Large intestine (tissue), 3 donors: ENCODE data around the gene PAX4. TPM values are rescaled to one million over a fixed set of nuclear protein-coding genes. Genes with fewer than 3 reads are reported as not detected.

Experiments used
- DNase-seq, 2 donors: peaks; one replicate each; pipeline versions ENCODE4 v3.0.0 to v3.0.0-alpha.2; 2013
- H3K27ac ChIP-seq: one replicate; pipeline ENCODE4 v1.5.1; 2013; ENCODE audit warnings: low read length
- H3K27me3 ChIP-seq: 2 replicates; pipeline ENCODE4 v1.6.1; 2013; ENCODE audit warnings: low read length; ENCODE audit not compliant: control insufficient read depth, insufficient read depth
- H3K36me3 ChIP-seq: 2 replicates; pipeline ENCODE4 v1.6.1; 2013; ENCODE audit warnings: low read length; ENCODE audit not compliant: control insufficient read depth, insufficient read depth
- H3K4me1 ChIP-seq: one replicate; pipeline ENCODE4 v1.6.1; 2013; ENCODE audit warnings: low read length; ENCODE audit not compliant: control insufficient read depth, insufficient read depth
- H3K4me3 ChIP-seq: one replicate; pipeline ENCODE4 v1.5.1; 2013; ENCODE audit warnings: low read length
- H3K9me3 ChIP-seq: one replicate; pipeline ENCODE4 v1.6.1; 2013; ENCODE audit warnings: mild to moderate bottlenecking, low read depth, low read length, moderate library complexity; ENCODE audit not compliant: control insufficient read depth
- WGBS: methylation state at CpG from one replicate; pipeline ENCODE4 v1.1.5; 2013; ENCODE audit warnings: low lambda C conversion rate; ENCODE audit not compliant: insufficient coverage; 5-methylcytosine and 5-hydroxymethylcytosine counted together
- polyA plus RNA-seq: library from polyadenylated mRNA; unstranded; fragments of 120-200 nt; gene quantifications from one replicate; pipeline ENCODE4 v1.2.1, GENCODE V29; 2013

PAX4 gene
- polyA plus RNA-seq, 1 donor = 2.8 TPM

GRCh38 chr7:127629268-127629854 lies 11.4 kb upstream of the PAX4 start:
- DNase-seq = peak; percentile 11 to 20

GRCh38 chr7:127628445-127628844 lies 10.5 kb upstream of the PAX4 start:
- WGBS = no CpG with 5 or more reads among the region's 3 CpGs

More at GRCh38 chr7:127629268-127629854, 11.4 kb upstream of the PAX4 start:
- H3K9me3 ChIP-seq = no peaks in the 10 kb centered on the region
- WGBS = no CpG with 5 or more reads among the region's 5 CpGs
- peaks cover 2% of the 10 kb centered on the region for H3K4me1 ChIP-seq
- H3K27me3 ChIP-seq = no peaks in the 10 kb centered on the region
- no peak overlapping the region for H3K4me3 ChIP-seq
- H3K27ac ChIP-seq = no peak overlapping the region
- no peaks in the 10 kb centered on the region for H3K36me3 ChIP-seq

GRCh38 chr7:127625331-127625730 lies 7.4 kb upstream of the PAX4 start:
- no peaks in the 10 kb centered on the region for H3K9me3 ChIP-seq
- no peak for DNase-seq
- peaks cover 2% of the 10 kb centered on the region for H3K4me1 ChIP-seq
- peaks cover 8% of the 10 kb centered on the region for H3K27me3 ChIP-seq
- H3K4me3 ChIP-seq = no peak overlapping the region
- no peak overlapping the region for H3K27ac ChIP-seq
- no peaks in the 10 kb centered on the region for H3K36me3 ChIP-seq

More at GRCh38 chr7:127628445-127628844, 10.5 kb upstream of the PAX4 start:
- Histone ChIP-seq H3K9me3 (no peaks in the 10 kb centered on the region), H3K36me3 (no peaks in the 10 kb centered on the region), H3K4me3 (no peak overlapping the region), H3K4me1 (peaks cover 2% of the 10 kb centered on the region), H3K27me3 (no peaks in the 10 kb centered on the region), H3K27ac (no peak overlapping the region)
- DNase-seq = no peak

- Histone ChIP-seq H3K27ac (no peak overlapping the region), H3K27me3 (peaks cover 39% of the 10 kb centered on the region), H3K4me1 (no peaks in the 10 kb centered on the region), H3K9me3 (no peaks in the 10 kb centered on the region), H3K36me3 (no peaks in the 10 kb centered on the region), H3K4me3 (no peak overlapping the region)
- WGBS = 20% methylated on average over 1 of the region's 24 CpGs
- DNase-seq = peak in 1 of 2 donors; percentile 24
These were observed 2.7 kb upstream of the PAX4 start for GRCh38 chr7:127620406-127621233.

GRCh38 chr7:127619681-127620405 lies 1.9 kb upstream of the PAX4 start:
- no peaks in the 10 kb centered on the region for H3K4me1 ChIP-seq
- peak in 1 of 2 donors; percentile 29 for DNase-seq
- WGBS = no CpG with 5 or more reads among the region's 27 CpGs
- peaks cover 46% of the 10 kb centered on the region for H3K27me3 ChIP-seq
- H3K27ac ChIP-seq = no peak overlapping the region
- no peaks in the 10 kb centered on the region for H3K36me3 ChIP-seq
- no peak overlapping the region for H3K4me3 ChIP-seq
- no peaks in the 10 kb centered on the region for H3K9me3 ChIP-seq

- Histone ChIP-seq H3K36me3 (no peaks in the 10 kb centered on the region), H3K27ac (no peak overlapping the region), H3K4me1 (no peaks in the 10 kb centered on the region), H3K27me3 (peaks cover 50% of the 10 kb centered on the region), H3K9me3 (no peaks in the 10 kb centered on the region), H3K4me3 (no peak overlapping the region)
- WGBS = no CpG with 5 or more reads among the region's 1 CpG
- no peak for DNase-seq
These were observed 833 bp upstream of the PAX4 start for GRCh38 chr7:127618775-127619174.

- H3K27me3 ChIP-seq = peaks cover 50% of the 10 kb centered on the region
- no CpG with 5 or more reads among the region's 5 CpGs for WGBS
- DNase-seq = no peak
- no peak overlapping the region for H3K27ac ChIP-seq
- H3K36me3 ChIP-seq = no peaks in the 10 kb centered on the region
- H3K9me3 ChIP-seq = no peaks in the 10 kb centered on the region
- no peak overlapping the region for H3K4me3 ChIP-seq
- no peaks in the 10 kb centered on the region for H3K4me1 ChIP-seq
These were observed 1.2 kb downstream of the PAX4 start for GRCh38 chr7:127616724-127617123.

GRCh38 chr7:127612263-127612662 lies 5.7 kb downstream of the PAX4 start:
- no CpG with 5 or more reads among the region's 1 CpG for WGBS
- H3K4me3 ChIP-seq = no peak overlapping the region
- no peak overlapping the region for H3K27ac ChIP-seq
- peaks cover 9% of the 10 kb centered on the region for H3K9me3 ChIP-seq
- no peak for DNase-seq
- H3K27me3 ChIP-seq = peaks cover 23% of the 10 kb centered on the region
- H3K4me1 ChIP-seq = no peaks in the 10 kb centered on the region
- H3K36me3 ChIP-seq = no peaks in the 10 kb centered on the region

GRCh38 chr7:127609297-127609696 lies 8.6 kb downstream of the PAX4 start:
- no peak for DNase-seq
- Histone ChIP-seq H3K4me1 (no peaks in the 10 kb centered on the region), H3K4me3 (no peak overlapping the region), H3K27ac (no peak overlapping the region), H3K9me3 (peaks cover 9% of the 10 kb centered on the region), H3K27me3 (no peaks in the 10 kb centered on the region), H3K36me3 (no peaks in the 10 kb centered on the region)
- no CpG with 5 or more reads among the region's 6 CpGs for WGBS

GRCh38 chr7:127608446-127608845 lies 9.5 kb downstream of the PAX4 start:
- Histone ChIP-seq H3K4me3 (no peak overlapping the region), H3K36me3 (no peaks in the 10 kb centered on the region), H3K9me3 (peaks cover 9% of the 10 kb centered on the region), H3K27me3 (no peaks in the 10 kb centered on the region), H3K27ac (no peak overlapping the region), H3K4me1 (no peaks in the 10 kb centered on the region)
- no CpG with 5 or more reads among the region's 6 CpGs for WGBS
- no peak for DNase-seq
